NB4 (cell line): ENCODE measurements around the gene C4orf50.

Experiments
- DNase-seq: peaks from one replicate; pipeline ENCODE4 v3.0.0; 2010; ENCODE audit warnings: low read depth
- H3K4me3 ChIP-seq: one replicate; pipeline ENCODE4 v1.5.1; 2011; ENCODE audit warnings: mild to moderate bottlenecking, low read depth, low read length, moderate library complexity
- CTCF ChIP-seq: IDR thresholded peaks from one replicate; pipeline ENCODE4 v1.5.1; 2012; ENCODE audit warnings: low read depth, low read length
- MAX ChIP-seq: IDR thresholded peaks from 2 replicates; pipeline ENCODE4 v1.6.1; 2011; ENCODE audit warnings: low read depth, low read length
- MYC ChIP-seq: IDR thresholded peaks from 2 replicates; pipeline ENCODE4 v1.6.1; 2011; ENCODE audit warnings: low read depth, low read length
- POLR2A ChIP-seq: IDR thresholded peaks from 2 replicates; pipeline ENCODE4 v1.6.1; 2011; ENCODE audit warnings: mild to moderate bottlenecking; ENCODE audit not compliant: insufficient read length; ENCODE audit errors: extremely low read depth

Gene C4orf50

GRCh38 chr4:5958199-5958735, 60.0 kb downstream of the C4orf50 start:
- TF ChIP-seq MAX (no peak), CTCF (no peak), POLR2A (no peak), MYC (no peak)
- no peak overlapping the region for H3K4me3 ChIP-seq
- DNase-seq: no peak

- no peak overlapping the region for H3K4me3 ChIP-seq
- TF ChIP-seq MYC: no peak
- TF ChIP-seq CTCF: no peak
- no peak for TF ChIP-seq POLR2A
- TF ChIP-seq MAX: no peak
- no peak for DNase-seq
These were observed 61.2 kb downstream of the C4orf50 start for GRCh38 chr4:5957076-5957475.

- DNase-seq: no peak
- TF ChIP-seq MYC: no peak
- TF ChIP-seq CTCF: no peak
- no peak for TF ChIP-seq POLR2A
- TF ChIP-seq MAX: no peak
- H3K4me3 ChIP-seq: no peak overlapping the region
These were observed 61.8 kb downstream of the C4orf50 start for GRCh38 chr4:5956285-5957021.

GRCh38 chr4:5955856-5956255, 62.4 kb downstream of the C4orf50 start:
- DNase-seq: no peak
- no peak overlapping the region for H3K4me3 ChIP-seq
- no peak for TF ChIP-seq CTCF
- no peak for TF ChIP-seq MYC
- no peak for TF ChIP-seq MAX
- no peak for TF ChIP-seq POLR2A

GRCh38 chr4:5955201-5955821, 62.9 kb downstream of the C4orf50 start:
- H3K4me3 ChIP-seq: no peak overlapping the region
- DNase-seq: no peak
- no peak for TF ChIP-seq MAX

- H3K4me3 ChIP-seq: no peak overlapping the region
- TF ChIP-seq POLR2A: no peak
- TF ChIP-seq MYC: no peak
- TF ChIP-seq CTCF: no peak
- no peak for TF ChIP-seq MAX
- no peak for DNase-seq
These were observed 64.0 kb downstream of the C4orf50 start for GRCh38 chr4:5954056-5954760.
